GM19099 (cell line): ENCODE data around the gene AIRE.

Source experiments
- POLR2A ChIP-seq: IDR thresholded peaks from 3 replicates; pipeline ENCODE4 v1.6.1; 2011; ENCODE audit warnings: low read depth; ENCODE audit not compliant: insufficient read length; ENCODE audit errors: extremely low read depth

Gene AIRE

GRCh38 chr21:44267655-44268142 is 18.0 kb upstream of the AIRE start:
- no peak for TF ChIP-seq POLR2A

DNA sequence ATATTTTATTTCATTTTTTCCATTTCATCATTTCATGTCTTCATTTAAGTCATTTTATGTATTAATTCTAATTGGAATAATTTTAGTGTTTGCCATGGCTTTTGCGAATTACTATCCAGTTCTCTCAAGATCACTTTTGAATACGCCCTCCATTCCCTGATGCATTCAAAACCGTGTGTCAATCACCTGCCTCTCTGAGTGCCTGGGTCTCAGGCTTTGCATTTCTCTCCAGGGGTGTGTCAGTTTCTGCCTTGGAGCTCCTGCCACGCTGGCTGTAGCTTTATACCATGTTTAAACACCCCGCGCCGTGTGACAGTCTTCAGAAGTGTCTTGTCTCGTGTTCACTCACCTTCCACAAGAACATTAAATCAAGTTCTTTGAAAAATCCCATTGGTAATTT is 16.6 kb upstream of the AIRE start:
- TF ChIP-seq POLR2A = no peak

DNA sequence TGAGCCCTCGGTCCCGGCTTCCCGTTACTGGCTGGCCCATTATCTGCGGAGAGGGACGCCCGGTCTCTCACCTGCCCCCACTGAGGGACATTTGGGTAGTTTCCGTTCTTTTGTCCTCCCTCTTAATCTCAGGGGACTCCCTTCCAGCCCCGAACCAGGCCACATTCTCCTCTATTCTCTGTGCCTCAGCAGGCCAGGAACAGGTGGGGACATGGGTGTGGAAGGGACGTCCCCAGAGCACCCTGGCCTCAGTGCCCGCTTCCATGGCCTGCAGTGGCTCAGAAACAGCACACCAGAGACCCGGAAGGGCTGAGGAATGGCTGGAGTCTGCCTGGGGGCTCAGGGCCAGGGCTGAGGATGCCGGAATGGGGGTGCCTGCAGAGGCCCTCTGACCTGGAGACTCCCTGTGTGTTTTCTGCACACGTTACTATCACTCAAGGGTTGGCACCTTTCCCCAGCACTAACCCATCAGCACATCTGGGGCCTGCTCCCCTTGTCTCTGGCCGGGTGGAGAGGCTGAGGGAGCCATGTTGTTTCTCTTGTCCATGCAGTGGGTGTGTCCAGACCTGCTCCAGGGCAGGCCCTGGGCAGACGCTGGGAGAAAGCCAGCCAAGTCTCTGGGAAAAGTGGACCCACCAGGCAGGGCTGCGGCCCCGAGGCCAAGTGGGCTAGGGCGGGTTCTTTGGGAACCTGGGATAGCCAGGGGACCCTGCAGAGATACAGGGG is 14.0 kb upstream of the AIRE start:
- TF ChIP-seq POLR2A = no peak

DNA sequence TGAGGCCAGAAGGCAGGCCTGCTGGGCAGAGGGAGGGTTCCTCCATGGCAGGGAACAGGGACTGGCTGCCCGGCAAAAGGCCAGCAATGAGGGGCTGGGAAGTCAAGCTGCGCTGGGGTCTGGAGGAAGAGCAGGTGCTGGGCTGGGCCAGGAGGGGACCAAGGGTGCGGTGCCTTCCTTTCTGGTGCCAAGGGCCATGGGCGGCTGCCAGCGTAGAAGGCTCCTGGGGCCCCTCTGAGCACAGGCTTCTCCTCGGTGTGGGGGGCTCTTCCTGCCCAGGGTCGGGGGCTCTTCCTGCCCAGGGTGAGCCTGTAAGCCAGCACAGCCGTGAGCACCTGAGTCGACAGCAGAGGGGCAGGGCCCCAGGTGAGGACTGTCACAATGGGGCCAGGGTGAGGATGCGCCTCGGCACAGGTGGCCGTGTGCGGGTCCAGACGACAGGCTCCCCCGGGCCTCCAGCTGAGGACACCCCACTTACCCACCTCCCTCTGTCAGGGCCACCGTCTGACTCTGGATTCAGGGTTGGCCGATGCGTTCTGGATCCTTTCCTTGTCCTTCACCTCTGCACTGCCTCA is 13.3 kb upstream of the AIRE start:
- TF ChIP-seq POLR2A = no peak

DNA sequence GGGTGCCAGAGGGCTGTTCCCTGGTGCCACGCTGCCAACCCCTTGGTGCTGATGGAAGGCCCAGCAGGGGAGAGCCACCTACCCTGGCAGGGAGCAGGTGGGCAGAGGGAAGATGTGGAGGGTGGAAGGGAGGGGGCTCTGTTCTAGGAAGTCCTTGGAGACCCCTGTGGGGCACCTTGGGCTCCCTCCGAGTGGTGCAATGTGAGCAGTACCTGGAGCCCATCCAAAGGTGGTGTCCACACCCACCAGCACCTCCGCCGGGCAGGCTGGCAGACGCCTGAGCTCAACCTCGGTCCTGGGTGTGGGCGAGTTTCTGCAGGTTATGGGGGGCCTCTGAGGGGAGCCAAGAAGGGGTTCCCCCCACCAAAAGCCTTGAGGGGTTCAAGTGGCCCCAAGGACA is 12.6 kb upstream of the AIRE start:
- TF ChIP-seq POLR2A = no peak

GRCh38 chr21:44275041-44275440 is 10.6 kb upstream of the AIRE start:
- no peak for TF ChIP-seq POLR2A

- TF ChIP-seq POLR2A = no peak
Measured at GRCh38 chr21:44279354-44280260, 6.1 kb upstream of the AIRE start.

DNA sequence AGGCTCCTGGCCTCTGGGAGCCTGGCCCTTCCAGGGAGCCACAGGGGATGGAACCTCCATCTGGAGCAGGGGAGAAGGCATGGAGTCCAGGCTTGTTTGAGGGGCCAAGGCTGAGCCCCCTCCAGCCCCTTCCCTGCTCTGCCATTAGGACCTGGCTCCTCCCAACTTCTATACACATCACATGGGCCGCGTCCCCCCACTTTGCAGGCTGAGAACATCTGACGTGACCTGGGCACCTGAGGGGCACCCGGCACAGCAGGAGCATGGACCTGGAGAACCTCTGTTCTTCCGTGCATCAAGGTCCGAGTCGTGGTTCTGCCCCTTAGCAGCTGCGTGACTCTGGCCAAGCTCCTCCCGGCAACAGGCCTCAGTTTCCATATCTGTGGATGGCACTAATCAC is 3.9 kb upstream of the AIRE start:
- no peak for TF ChIP-seq POLR2A

GRCh38 chr21:44282370-44282769 is 3.3 kb upstream of the AIRE start:
- TF ChIP-seq POLR2A = no peak

DNA sequence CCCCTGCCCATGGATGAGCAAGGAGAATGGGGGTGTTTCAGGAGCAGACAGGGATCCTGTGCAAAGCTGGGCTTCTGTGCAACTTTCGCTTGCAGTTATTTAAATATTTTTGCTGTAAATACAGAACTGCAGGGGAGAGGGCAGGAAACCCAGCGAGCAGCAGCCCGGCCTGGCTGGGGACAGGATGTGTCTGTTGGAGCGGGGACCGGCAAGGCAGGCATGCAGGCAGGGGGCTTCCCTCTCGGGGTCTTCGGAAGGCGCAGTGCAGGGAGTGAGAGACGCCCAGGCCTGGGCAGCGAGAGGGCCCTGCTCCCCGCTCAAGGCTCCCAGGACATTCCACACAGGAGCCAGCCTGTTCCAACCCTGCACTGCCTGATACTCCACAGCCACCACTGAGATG is 1.7 kb upstream of the AIRE start:
- TF ChIP-seq POLR2A = no peak

GRCh38 chr21:44286086-44286715 is 525 bp downstream of the AIRE start:
- no peak for TF ChIP-seq POLR2A

GRCh38 chr21:44286716-44287632 is 1.3 kb downstream of the AIRE start:
- TF ChIP-seq POLR2A = no peak

GRCh38 chr21:44288251-44289110 is 2.8 kb downstream of the AIRE start:
- TF ChIP-seq POLR2A = no peak
